Upper lobe of right lung (tissue), 1 donor: Measurements from ENCODE around the gene CTNS. TPM values are rescaled to one million over a fixed set of nuclear protein-coding genes. Genes with fewer than 3 reads are reported as not detected.
A peak's percentile ranks its signal among the peaks of the same experiment; 100 is the strongest.

Experiments used
- ATAC-seq: fragments of 200-7000 bp; cut with Tn5 transposase; one replicate; pipeline ENCODE4 v1.9.1; 2020; ENCODE audit warnings: mild to moderate bottlenecking, moderate library complexity
- DNase-seq: peaks from one replicate; pipeline ENCODE4 v3.0.0-alpha.2; 2020
- H3K27ac ChIP-seq: fragments of 200-600 bp; one replicate; pipeline ENCODE4 v1.8.0; 2022
- H3K27me3 ChIP-seq: fragments of 200-600 bp; one replicate; pipeline ENCODE4 v1.8.0; 2022; ENCODE audit warnings: mild to moderate bottlenecking
- H3K36me3 ChIP-seq: fragments of 200-600 bp; one replicate; pipeline ENCODE4 v1.8.0; 2022
- H3K4me1 ChIP-seq: fragments of 200-600 bp; one replicate; pipeline ENCODE4 v1.8.0; 2022
- H3K4me3 ChIP-seq: fragments of 200-600 bp; one replicate; pipeline ENCODE4 v1.8.0; 2022; ENCODE audit warnings: mild to moderate bottlenecking
- H3K9me3 ChIP-seq: fragments of 200-600 bp; one replicate; pipeline ENCODE4 v1.8.0; 2022
- CTCF ChIP-seq: fragments of 200-600 bp; IDR thresholded peaks from one replicate; pipeline ENCODE4 v1.8.0; 2022; ENCODE audit warnings: antibody characterized with exemption
- intact Hi-C: fragments of 100-400 bp; cut with DNase I; formaldehyde crosslinking; loops from one replicate; pipeline ENCODE4 v1.11.0; 2022
- total RNA-seq: library from RNA; stranded (reverse); fragmentation: NEBNext Ultra II Directional; extraction: Animal tissue kit (Norgen Biotek cat#: 25700); gene quantifications from one replicate; pipeline ENCODE4 v1.2.1, GENCODE V29; 2021
- donor health status: DM: no; HTN: yes; CAD: no; lungs with severe emphysema.

CTNS gene
- total RNA-seq, 1 donor from 2014 or later = 23.3 TPM

- intact Hi-C loops = no loop called here
- DNase-seq (no peak), ATAC-seq (no peak)
- H3K4me1 ChIP-seq = no peaks in the 10 kb centered on the region
- no peaks in the 10 kb centered on the region for H3K27me3 ChIP-seq
- H3K4me3 ChIP-seq = no peak overlapping the region
- H3K9me3 ChIP-seq = no peaks in the 10 kb centered on the region
- no peak overlapping the region for H3K27ac ChIP-seq
- no peak for TF ChIP-seq CTCF
- peaks cover 50% of the 10 kb centered on the region for H3K36me3 ChIP-seq
Measured at GRCh38 chr17:3626831-3627768, 9.5 kb upstream of the CTNS start.

GRCh38 chr17:3627769-3628167, 8.8 kb upstream of the CTNS start:
- no peak for ATAC-seq
- no peak overlapping the region for H3K27ac ChIP-seq

GRCh38 chr17:3630781-3631180, 5.8 kb upstream of the CTNS start:
- intact Hi-C loops = no loop called here
- peaks cover 30% of the 10 kb centered on the region for H3K36me3 ChIP-seq
- ATAC-seq = no peak

More at GRCh38 chr17:3627769-3628167, 8.8 kb upstream of the CTNS start:
- no peaks in the 10 kb centered on the region for H3K4me1 ChIP-seq
- intact Hi-C loops = no loop called here
- H3K36me3 ChIP-seq = peaks cover 44% of the 10 kb centered on the region
- DNase-seq = no peak
- no peaks in the 10 kb centered on the region for H3K27me3 ChIP-seq
- no peak for TF ChIP-seq CTCF
- no peaks in the 10 kb centered on the region for H3K9me3 ChIP-seq
- H3K4me3 ChIP-seq = no peak overlapping the region

GRCh38 chr17:3632287-3632686, 4.3 kb upstream of the CTNS start:
- Histone ChIP-seq H3K9me3 (no peaks in the 10 kb centered on the region), H3K4me1 (peaks cover 15% of the 10 kb centered on the region), H3K27me3 (no peaks in the 10 kb centered on the region), H3K4me3 (no peak overlapping the region), H3K36me3 (peaks cover 23% of the 10 kb centered on the region), H3K27ac (no peak overlapping the region)
- no peak for TF ChIP-seq CTCF
- intact Hi-C loops = no loop called here
- ATAC-seq (no peak), DNase-seq (no peak)

More at GRCh38 chr17:3630781-3631180, 5.8 kb upstream of the CTNS start:
- no peak overlapping the region for H3K4me3 ChIP-seq
- TF ChIP-seq CTCF = no peak
- DNase-seq = no peak
- H3K4me1 ChIP-seq = peaks cover 12% of the 10 kb centered on the region
- H3K9me3 ChIP-seq = no peaks in the 10 kb centered on the region
- no peaks in the 10 kb centered on the region for H3K27me3 ChIP-seq
- H3K27ac ChIP-seq = no peak overlapping the region

GRCh38 chr17:3635474-3636153, 946 bp upstream of the CTNS start:
- no peak for ATAC-seq
- DNase-seq = no peak
- Histone ChIP-seq H3K27ac (peak overlapping the region; percentile 99), H3K9me3 (no peaks in the 10 kb centered on the region), H3K36me3 (peaks cover 4% of the 10 kb centered on the region), H3K4me1 (peaks cover 22% of the 10 kb centered on the region), H3K4me3 (peak overlapping the region; percentile 91), H3K27me3 (no peaks in the 10 kb centered on the region)
- TF ChIP-seq CTCF = no peak
- intact Hi-C loops = no loop called here
